K562 (cell line): Measurements from ENCODE around the gene THADA. TPM values are rescaled to one million over a fixed set of nuclear protein-coding genes. Genes with fewer than 3 reads are reported as not detected.
A peak's percentile ranks its signal among the peaks of the same experiment; 100 is the strongest.

Experiments
- FOXK2 ChIP-seq, 2 experiments: fragments of 450-650 bp; IDR thresholded peaks in 1 of 2; conservative IDR thresholded peaks in 1 of 2; 2 replicates each; pipeline ENCODE4 v1.6.1; 2016; ENCODE audit warnings: low read depth in 2 of 2, mild to moderate bottlenecking in 1 of 2
- MAFF ChIP-seq: IDR thresholded peaks from 2 replicates; pipeline ENCODE4 v1.6.1; 2012; ENCODE audit warnings: low read length, improper control_type of control experiment
- PML ChIP-seq: IDR thresholded peaks from 2 replicates; pipeline ENCODE4 v1.6.1; 2012; ENCODE audit warnings: low read length, inconsistent platforms
- RCOR1 ChIP-seq, 2 experiments: IDR thresholded peaks; 2 replicates each; pipeline ENCODE4 v1.6.1; 2012; ENCODE audit warnings: low read depth in 2 of 2, low read length in 2 of 2, borderline replicate concordance in 1 of 2, improper control_type of control experiment in 1 of 2
- ZNF134 ChIP-seq: fragments of 250-450 bp; sonication (Bioruptor Pico); conservative IDR thresholded peaks from 2 replicates; pipeline ENCODE4 v1.4.0; 2020
- ZNF584 ChIP-seq: fragments of 200-800 bp; sonication (Bioruptor generic); IDR thresholded peaks from 2 replicates; pipeline ENCODE4 v1.6.1; 2016; ENCODE audit warnings: low read depth, mild to moderate bottlenecking, missing genetic modification characterization, missing compliant biosample characterization
- polyA plus RNA-seq, 8 experiments: library from polyadenylated mRNA; depleted of rRNA in 4 of 8; stranded (reverse) in 5 of 8; unstranded in 3 of 8; fragments of >200 nt; fragmentation: Nextera tagmentation in 2 of 8; fragmentation: Illumina TruSeq in 1 of 8; extraction: Ambion mirVana in 2 of 8; extraction: Trizol in 1 of 8; gene quantifications; 2 replicates each; pipeline versions ENCODE4 v1.2.1 to v1.2.3, GENCODE V29; 2011 to 2014; ENCODE audit warnings: inconsistent platforms in 1 of 8, missing spikeins in 1 of 8
- total RNA-seq, 7 experiments: library from RNA; depleted of rRNA in 6 of 7; stranded (reverse); fragments of >200 nt in 6 of 7; fragmentation: Illumina TruSeq in 2 of 7; extraction: Trizol in 2 of 7; gene quantifications; 2 replicates each; pipeline versions ENCODE4 v1.2.1 to v1.2.3, GENCODE V29; 2011 to 2021; ENCODE audit warnings: low replicate concordance in 1 of 7
- TF ChIP-seq, protein P1 (sequence below): IDR thresholded peaks from 2 replicates; pipeline ENCODE4 v1.6.1; 2011; ENCODE audit not compliant: insufficient read length; ENCODE audit errors: extremely low read depth
- TF ChIP-seq, protein P2 (sequence below), 3 experiments: fragments of 200-800 bp in 1 of 3; fragments of 250-450 bp in 1 of 3; fragments of 450-650 bp in 1 of 3; sonication (Bioruptor Pico) in 1 of 3; sonication (Bioruptor generic) in 1 of 3; formaldehyde crosslinking in 1 of 3; IDR thresholded peaks; 2 replicates each; pipeline versions ENCODE4 v1.6.1 to v1.8.0; 2016 to 2022; ENCODE audit warnings: mild to moderate bottlenecking in 2 of 3, missing genetic modification characterization in 2 of 3, missing compliant biosample characterization in 1 of 3, moderate library complexity in 1 of 3
- TF ChIP-seq, protein P3 (sequence below): fragments of 250-450 bp; sonication (Bioruptor Pico); IDR thresholded peaks from 2 replicates; pipeline ENCODE4 v1.8.0; 2021; ENCODE audit warnings: moderate library complexity, mild to moderate bottlenecking, inconsistent platforms

THADA gene
- total and polyA plus RNA-seq, 9 of the 15 experiments (the other 6 are each of a cell fraction or from before 2014, with no cell fraction given), result 17.8 to 34.7 (median 31.9) TPM

DNA sequence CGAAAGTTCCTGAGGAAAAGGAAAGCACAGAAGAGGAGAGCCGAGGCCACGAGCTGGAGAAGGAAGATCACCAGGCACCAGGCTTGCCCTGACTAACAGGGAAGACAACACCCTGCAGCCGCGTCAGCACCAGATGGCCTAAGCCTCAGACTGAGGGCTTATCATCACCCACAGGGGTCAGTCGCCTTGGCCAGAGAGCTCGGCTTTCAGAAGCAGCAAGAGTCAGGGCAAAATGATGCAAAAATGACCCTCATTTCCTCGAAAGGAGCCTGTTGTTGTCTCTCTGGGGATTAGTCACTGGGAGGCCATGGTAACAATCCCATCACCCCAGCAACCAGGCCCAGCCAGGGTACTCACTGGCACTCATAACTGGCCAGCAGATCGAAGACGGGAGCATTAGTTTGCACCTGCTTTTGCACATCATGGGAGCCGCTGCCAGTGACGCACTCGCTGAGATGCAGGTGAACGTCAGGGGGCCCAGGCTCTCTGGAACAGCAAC lies 326.7 kb downstream of the THADA start (continued):
- TF ChIP-seq, protein P1, sequence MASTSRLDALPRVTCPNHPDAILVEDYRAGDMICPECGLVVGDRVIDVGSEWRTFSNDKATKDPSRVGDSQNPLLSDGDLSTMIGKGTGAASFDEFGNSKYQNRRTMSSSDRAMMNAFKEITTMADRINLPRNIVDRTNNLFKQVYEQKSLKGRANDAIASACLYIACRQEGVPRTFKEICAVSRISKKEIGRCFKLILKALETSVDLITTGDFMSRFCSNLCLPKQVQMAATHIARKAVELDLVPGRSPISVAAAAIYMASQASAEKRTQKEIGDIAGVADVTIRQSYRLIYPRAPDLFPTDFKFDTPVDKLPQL, result no peak
- TF ChIP-seq PML (no peak), ZNF584 (no peak), RCOR1 (IDR thresholded peaks at IDR 0.05; ENCODE audit: borderline replicate concordance in 1 of 2, low read depth in 2 of 2, low read length in 2 of 2) (peak in 1 of 2 experiments; percentile 68; a peak in 1 of 4 replicates), FOXK2 (conservative IDR thresholded peaks at IDR 0.05 in 1 of 2, IDR thresholded peaks at IDR 0.05 in 1 of 2; ENCODE audit: low read depth in 2 of 2) (0 out of 4 replicates have a peak, but pooled peaks of 1 of the 2 experiments have one; percentile 21), ZNF134 (CRISPR knock-in tag) (no peak), MAFF (no peak)
- TF ChIP-seq, protein P2, sequence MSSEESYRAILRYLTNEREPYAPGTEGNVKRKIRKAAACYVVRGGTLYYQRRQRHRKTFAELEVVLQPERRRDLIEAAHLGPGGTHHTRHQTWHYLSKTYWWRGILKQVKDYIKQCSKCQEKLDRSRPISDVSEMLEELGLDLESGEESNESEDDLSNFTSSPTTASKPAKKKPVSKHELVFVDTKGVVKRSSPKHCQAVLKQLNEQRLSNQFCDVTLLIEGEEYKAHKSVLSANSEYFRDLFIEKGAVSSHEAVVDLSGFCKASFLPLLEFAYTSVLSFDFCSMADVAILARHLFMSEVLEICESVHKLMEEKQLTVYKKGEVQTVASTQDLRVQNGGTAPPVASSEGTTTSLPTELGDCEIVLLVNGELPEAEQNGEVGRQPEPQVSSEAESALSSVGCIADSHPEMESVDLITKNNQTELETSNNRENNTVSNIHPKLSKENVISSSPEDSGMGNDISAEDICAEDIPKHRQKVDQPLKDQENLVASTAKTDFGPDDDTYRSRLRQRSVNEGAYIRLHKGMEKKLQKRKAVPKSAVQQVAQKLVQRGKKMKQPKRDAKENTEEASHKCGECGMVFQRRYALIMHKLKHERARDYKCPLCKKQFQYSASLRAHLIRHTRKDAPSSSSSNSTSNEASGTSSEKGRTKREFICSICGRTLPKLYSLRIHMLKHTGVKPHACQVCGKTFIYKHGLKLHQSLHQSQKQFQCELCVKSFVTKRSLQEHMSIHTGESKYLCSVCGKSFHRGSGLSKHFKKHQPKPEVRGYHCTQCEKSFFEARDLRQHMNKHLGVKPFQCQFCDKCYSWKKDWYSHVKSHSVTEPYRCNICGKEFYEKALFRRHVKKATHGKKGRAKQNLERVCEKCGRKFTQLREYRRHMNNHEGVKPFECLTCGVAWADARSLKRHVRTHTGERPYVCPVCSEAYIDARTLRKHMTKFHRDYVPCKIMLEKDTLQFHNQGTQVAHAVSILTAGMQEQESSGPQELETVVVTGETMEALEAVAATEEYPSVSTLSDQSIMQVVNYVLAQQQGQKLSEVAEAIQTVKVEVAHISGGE (CRISPR knock-in tag; IDR thresholded peaks at IDR 0.05), result no peak
- TF ChIP-seq, protein P3, sequence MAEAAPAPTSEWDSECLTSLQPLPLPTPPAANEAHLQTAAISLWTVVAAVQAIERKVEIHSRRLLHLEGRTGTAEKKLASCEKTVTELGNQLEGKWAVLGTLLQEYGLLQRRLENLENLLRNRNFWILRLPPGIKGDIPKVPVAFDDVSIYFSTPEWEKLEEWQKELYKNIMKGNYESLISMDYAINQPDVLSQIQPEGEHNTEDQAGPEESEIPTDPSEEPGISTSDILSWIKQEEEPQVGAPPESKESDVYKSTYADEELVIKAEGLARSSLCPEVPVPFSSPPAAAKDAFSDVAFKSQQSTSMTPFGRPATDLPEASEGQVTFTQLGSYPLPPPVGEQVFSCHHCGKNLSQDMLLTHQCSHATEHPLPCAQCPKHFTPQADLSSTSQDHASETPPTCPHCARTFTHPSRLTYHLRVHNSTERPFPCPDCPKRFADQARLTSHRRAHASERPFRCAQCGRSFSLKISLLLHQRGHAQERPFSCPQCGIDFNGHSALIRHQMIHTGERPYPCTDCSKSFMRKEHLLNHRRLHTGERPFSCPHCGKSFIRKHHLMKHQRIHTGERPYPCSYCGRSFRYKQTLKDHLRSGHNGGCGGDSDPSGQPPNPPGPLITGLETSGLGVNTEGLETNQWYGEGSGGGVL (CRISPR knock-in tag), result no peak
